Measurements from ENCODE around the gene PAX4.

PAX4 gene

GRCh38 chr7:127632276-127632910 is 14.5 kb upstream of the PAX4 start:
- no peaks in the 10 kb centered on the region for H3K36me3 ChIP-seq
- no peak for DNase-seq
- TF ChIP-seq, protein P1, sequence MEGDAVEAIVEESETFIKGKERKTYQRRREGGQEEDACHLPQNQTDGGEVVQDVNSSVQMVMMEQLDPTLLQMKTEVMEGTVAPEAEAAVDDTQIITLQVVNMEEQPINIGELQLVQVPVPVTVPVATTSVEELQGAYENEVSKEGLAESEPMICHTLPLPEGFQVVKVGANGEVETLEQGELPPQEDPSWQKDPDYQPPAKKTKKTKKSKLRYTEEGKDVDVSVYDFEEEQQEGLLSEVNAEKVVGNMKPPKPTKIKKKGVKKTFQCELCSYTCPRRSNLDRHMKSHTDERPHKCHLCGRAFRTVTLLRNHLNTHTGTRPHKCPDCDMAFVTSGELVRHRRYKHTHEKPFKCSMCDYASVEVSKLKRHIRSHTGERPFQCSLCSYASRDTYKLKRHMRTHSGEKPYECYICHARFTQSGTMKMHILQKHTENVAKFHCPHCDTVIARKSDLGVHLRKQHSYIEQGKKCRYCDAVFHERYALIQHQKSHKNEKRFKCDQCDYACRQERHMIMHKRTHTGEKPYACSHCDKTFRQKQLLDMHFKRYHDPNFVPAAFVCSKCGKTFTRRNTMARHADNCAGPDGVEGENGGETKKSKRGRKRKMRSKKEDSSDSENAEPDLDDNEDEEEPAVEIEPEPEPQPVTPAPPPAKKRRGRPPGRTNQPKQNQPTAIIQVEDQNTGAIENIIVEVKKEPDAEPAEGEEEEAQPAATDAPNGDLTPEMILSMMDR (IDR thresholded peaks at IDR 0.05; ENCODE audit: low read depth, low read length): no peak
- H3K4me1 ChIP-seq: no peaks in the 10 kb centered on the region
- H3K4me3 ChIP-seq (ENCODE audit: low read depth, low read length): no peak overlapping the region
- H3K27me3 ChIP-seq: 0 out of 2 replicates have a peak, but pooled peaks cover 3% of the 10 kb centered on the region
- no peaks in the 10 kb centered on the region for H3K9me3 ChIP-seq

GRCh38 chr7:127629268-127629854 is 11.4 kb upstream of the PAX4 start:
- Histone ChIP-seq H3K4me3 (ENCODE audit: low read depth, low read length) (no peak overlapping the region), H3K9me3 (no peaks in the 10 kb centered on the region), H3K27me3 (peaks cover 4% of the 10 kb centered on the region), H3K4me1 (no peaks in the 10 kb centered on the region), H3K36me3 (no peaks in the 10 kb centered on the region)
- TF ChIP-seq, protein P1 (IDR thresholded peaks at IDR 0.05; ENCODE audit: low read depth, low read length): peak; percentile 77
- DNase-seq: peak; percentile 58

DNA sequence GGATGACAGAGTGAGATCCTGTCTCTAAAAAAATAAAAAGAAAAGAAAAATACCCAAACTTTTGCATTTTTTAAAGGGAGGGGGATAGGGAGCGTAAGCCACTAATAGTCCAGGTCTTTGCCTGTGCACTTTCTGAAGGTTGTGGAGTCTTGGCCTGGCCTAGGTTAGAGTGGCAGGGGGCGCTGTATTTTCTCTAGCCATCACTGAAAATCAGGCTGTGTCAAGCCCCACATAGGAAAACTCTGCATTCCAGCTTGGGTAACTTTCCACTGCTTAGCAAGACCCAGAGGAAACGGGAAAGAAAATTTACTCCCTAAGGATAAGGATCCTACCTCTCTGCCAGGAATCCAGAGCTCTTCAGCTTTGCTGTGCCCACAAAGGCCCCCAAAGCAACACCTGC is 10.5 kb upstream of the PAX4 start:
- DNase-seq: no peak
- TF ChIP-seq, protein P1 (IDR thresholded peaks at IDR 0.05; ENCODE audit: low read depth, low read length): peak; percentile 46
- no peaks in the 10 kb centered on the region for H3K9me3 ChIP-seq
- no peak overlapping the region for H3K4me3 ChIP-seq (ENCODE audit: low read depth, low read length)
- peaks cover 13% of the 10 kb centered on the region for H3K27me3 ChIP-seq
- H3K4me1 ChIP-seq: no peaks in the 10 kb centered on the region
- no peaks in the 10 kb centered on the region for H3K36me3 ChIP-seq

- H3K36me3 ChIP-seq: no peaks in the 10 kb centered on the region
These were observed 7.4 kb upstream of the PAX4 start for GRCh38 chr7:127625331-127625730.

DNA sequence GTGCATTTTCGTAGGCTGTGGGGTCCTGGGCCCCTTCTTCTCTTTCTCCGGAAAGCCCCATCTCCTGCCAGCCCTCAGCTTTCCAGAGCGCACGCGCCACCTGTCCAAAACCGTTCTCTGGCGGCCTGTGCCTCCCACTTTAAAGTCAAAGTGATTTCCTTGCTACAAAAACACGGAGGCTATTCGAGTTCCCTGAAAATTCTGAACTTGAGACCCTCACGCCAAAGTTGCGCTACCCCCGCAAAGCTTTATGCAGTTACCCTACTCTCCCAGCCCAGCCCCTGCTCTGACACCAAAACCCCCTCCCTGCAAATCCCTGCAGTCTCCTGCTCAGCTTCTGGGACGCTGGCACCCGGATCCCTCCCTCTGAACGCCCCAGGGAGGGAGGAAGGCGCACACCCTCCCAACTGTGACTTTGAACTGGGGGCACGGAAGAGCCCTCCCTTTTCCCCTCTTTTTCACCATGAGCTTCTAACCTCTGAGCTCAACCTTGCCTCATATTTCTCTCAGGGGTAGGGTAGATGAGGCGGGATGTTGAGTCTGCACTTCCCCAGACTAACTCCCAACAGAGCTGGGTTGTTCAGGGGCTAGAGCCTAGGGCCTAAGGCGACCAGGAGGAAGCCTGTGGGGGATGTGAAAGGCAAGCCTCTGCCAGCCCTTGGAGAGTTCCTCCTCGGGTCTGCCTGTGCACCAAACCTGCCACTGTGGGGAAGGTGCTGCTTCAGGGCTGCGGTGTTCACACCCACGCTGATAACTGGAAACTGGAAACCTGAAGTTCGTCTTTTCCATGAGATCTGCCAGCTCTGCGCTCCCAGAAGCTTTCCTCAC is 2.7 kb upstream of the PAX4 start:
- no peak for DNase-seq
- peaks cover 76% of the 10 kb centered on the region for H3K27me3 ChIP-seq
- no peaks in the 10 kb centered on the region for H3K36me3 ChIP-seq
- H3K4me1 ChIP-seq: no peaks in the 10 kb centered on the region
- TF ChIP-seq, protein P1 (IDR thresholded peaks at IDR 0.05; ENCODE audit: low read depth, low read length): no peak
- no peaks in the 10 kb centered on the region for H3K9me3 ChIP-seq
- H3K4me3 ChIP-seq (ENCODE audit: low read depth, low read length): no peak overlapping the region

More at GRCh38 chr7:127625331-127625730, 7.4 kb upstream of the PAX4 start:
- peaks cover 31% of the 10 kb centered on the region for H3K27me3 ChIP-seq
- H3K4me3 ChIP-seq (ENCODE audit: low read depth, low read length): no peak overlapping the region
- no peaks in the 10 kb centered on the region for H3K9me3 ChIP-seq
- TF ChIP-seq, protein P1 (IDR thresholded peaks at IDR 0.05; ENCODE audit: low read depth, low read length): no peak
- DNase-seq: no peak
- H3K4me1 ChIP-seq: no peaks in the 10 kb centered on the region

Measured in BE2C (cell line).